ENCODE results near the gene CCDC63. TPM values are rescaled to one million over a fixed set of nuclear protein-coding genes. Genes with fewer than 3 reads are reported as not detected.

CCDC63 gene
- total and polyA plus RNA-seq, 2 donors (not counting 1 experiment from before 2014, with no cell fraction given) = not detected

- no peak overlapping the region for H3K4me2 ChIP-seq (ENCODE audit: extremely low read depth, insufficient read depth, low read length)
- H3K9me3 ChIP-seq (ENCODE audit: control insufficient read depth, insufficient read depth, low read depth, low read length) = no peaks in the 10 kb centered on the region
- H4K20me1 ChIP-seq (ENCODE audit: control insufficient read depth, extremely low read depth, insufficient read depth, low read length) = no peaks in the 10 kb centered on the region
- DNase-seq (ENCODE audit: low read depth in 2 of 2) = no peak
- no peaks in the 10 kb centered on the region for H3K4me1 ChIP-seq (ENCODE audit: control insufficient read depth, extremely low read depth, insufficient read depth, low read length)
- no peaks in the 10 kb centered on the region for H3K36me3 ChIP-seq (ENCODE audit: control insufficient read depth, insufficient read depth, low read length)
- H3K79me2 ChIP-seq (ENCODE audit: control insufficient read depth, insufficient read depth, low read length) = no peaks in the 10 kb centered on the region
- H3K27ac ChIP-seq (ENCODE audit: insufficient read depth, low read length) = no peak overlapping the region
- H3K27me3 ChIP-seq (ENCODE audit: control insufficient read depth, insufficient read depth, low read length) = no peaks in the 10 kb centered on the region
- H3K4me3 ChIP-seq (replicated peaks in 1 of 4; ENCODE audit: control extremely low read depth in 1 of 4, insufficient read depth in 1 of 4, low read depth in 3 of 4, low read length in 4 of 4) = no peak overlapping the region
- H2AFZ ChIP-seq (ENCODE audit: low read length) = no peak overlapping the region
- no peak for TF ChIP-seq EZH2 (IDR thresholded peaks at IDR 0.05; ENCODE audit: low read length, missing control alignments)
- TF ChIP-seq, protein P1, sequence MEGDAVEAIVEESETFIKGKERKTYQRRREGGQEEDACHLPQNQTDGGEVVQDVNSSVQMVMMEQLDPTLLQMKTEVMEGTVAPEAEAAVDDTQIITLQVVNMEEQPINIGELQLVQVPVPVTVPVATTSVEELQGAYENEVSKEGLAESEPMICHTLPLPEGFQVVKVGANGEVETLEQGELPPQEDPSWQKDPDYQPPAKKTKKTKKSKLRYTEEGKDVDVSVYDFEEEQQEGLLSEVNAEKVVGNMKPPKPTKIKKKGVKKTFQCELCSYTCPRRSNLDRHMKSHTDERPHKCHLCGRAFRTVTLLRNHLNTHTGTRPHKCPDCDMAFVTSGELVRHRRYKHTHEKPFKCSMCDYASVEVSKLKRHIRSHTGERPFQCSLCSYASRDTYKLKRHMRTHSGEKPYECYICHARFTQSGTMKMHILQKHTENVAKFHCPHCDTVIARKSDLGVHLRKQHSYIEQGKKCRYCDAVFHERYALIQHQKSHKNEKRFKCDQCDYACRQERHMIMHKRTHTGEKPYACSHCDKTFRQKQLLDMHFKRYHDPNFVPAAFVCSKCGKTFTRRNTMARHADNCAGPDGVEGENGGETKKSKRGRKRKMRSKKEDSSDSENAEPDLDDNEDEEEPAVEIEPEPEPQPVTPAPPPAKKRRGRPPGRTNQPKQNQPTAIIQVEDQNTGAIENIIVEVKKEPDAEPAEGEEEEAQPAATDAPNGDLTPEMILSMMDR (conservative IDR thresholded peaks at IDR 0.05 in 1 of 2, IDR thresholded peaks at IDR 0.05 in 1 of 2; ENCODE audit: low read depth in 1 of 2, low read length in 2 of 2) = no peak
- no peak overlapping the region for H3K9ac ChIP-seq (ENCODE audit: insufficient read depth, low read length)
These were observed 42.4 kb upstream of the CCDC63 start for GRCh38 chr12:110804406-110804805.

GRCh38 chr12:110807640-110808039, 39.1 kb upstream of the CCDC63 start:
- no peak overlapping the region for H3K9ac ChIP-seq (ENCODE audit: insufficient read depth, low read length)
- H3K27me3 ChIP-seq (ENCODE audit: control insufficient read depth, insufficient read depth, low read length) = no peaks in the 10 kb centered on the region
- H3K36me3 ChIP-seq (ENCODE audit: control insufficient read depth, insufficient read depth, low read length) = no peaks in the 10 kb centered on the region
- H4K20me1 ChIP-seq (ENCODE audit: control insufficient read depth, extremely low read depth, insufficient read depth, low read length) = no peaks in the 10 kb centered on the region
- no peaks in the 10 kb centered on the region for H3K9me3 ChIP-seq (ENCODE audit: control insufficient read depth, insufficient read depth, low read depth, low read length)
- H3K4me1 ChIP-seq (ENCODE audit: control insufficient read depth, extremely low read depth, insufficient read depth, low read length) = no peaks in the 10 kb centered on the region
- no peak overlapping the region for H3K27ac ChIP-seq (ENCODE audit: insufficient read depth, low read length)
- H3K4me2 ChIP-seq (ENCODE audit: extremely low read depth, insufficient read depth, low read length) = no peak overlapping the region
- H3K79me2 ChIP-seq (ENCODE audit: control insufficient read depth, insufficient read depth, low read length) = no peaks in the 10 kb centered on the region
- TF ChIP-seq, protein P1 (conservative IDR thresholded peaks at IDR 0.05 in 1 of 2, IDR thresholded peaks at IDR 0.05 in 1 of 2; ENCODE audit: low read depth in 1 of 2, low read length in 2 of 2) = no peak
- TF ChIP-seq EZH2 (IDR thresholded peaks at IDR 0.05; ENCODE audit: low read length, missing control alignments) = no peak
- H2AFZ ChIP-seq (ENCODE audit: low read length) = no peak overlapping the region
- no peak overlapping the region for H3K4me3 ChIP-seq (replicated peaks in 1 of 4; ENCODE audit: control extremely low read depth in 1 of 4, insufficient read depth in 1 of 4, low read depth in 3 of 4, low read length in 4 of 4)
- DNase-seq (ENCODE audit: low read depth in 2 of 2) = no peak

DNA sequence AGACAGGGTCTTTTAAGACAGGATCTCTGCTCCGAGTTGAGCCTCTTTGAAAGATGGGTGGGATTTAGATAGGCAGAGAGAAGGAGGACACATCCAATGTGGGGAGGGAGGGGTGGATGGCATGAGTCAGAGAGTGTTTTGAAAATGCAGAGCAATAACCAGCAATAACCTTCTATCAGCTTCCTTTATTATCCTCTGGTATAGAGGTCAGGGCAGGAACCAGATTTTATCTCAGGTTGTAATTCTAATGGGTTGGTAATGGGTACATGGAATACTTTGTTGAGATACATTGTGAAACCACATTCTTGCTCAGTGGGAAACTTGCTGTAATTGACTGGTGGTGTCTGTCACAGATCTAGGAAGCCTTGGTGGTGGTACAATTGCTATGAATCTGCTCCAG, 37.6 kb upstream of the CCDC63 start:
- no peaks in the 10 kb centered on the region for H3K4me1 ChIP-seq (ENCODE audit: control insufficient read depth, extremely low read depth, insufficient read depth, low read length)
- H3K27ac ChIP-seq (ENCODE audit: insufficient read depth, low read length) = no peak overlapping the region
- H3K36me3 ChIP-seq (ENCODE audit: control insufficient read depth, insufficient read depth, low read length) = no peaks in the 10 kb centered on the region
- H2AFZ ChIP-seq (ENCODE audit: low read length) = no peak overlapping the region
- H3K79me2 ChIP-seq (ENCODE audit: control insufficient read depth, insufficient read depth, low read length) = no peaks in the 10 kb centered on the region
- no peak overlapping the region for H3K4me2 ChIP-seq (ENCODE audit: extremely low read depth, insufficient read depth, low read length)
- no peaks in the 10 kb centered on the region for H3K27me3 ChIP-seq (ENCODE audit: control insufficient read depth, insufficient read depth, low read length)
- TF ChIP-seq, protein P1 (conservative IDR thresholded peaks at IDR 0.05 in 1 of 2, IDR thresholded peaks at IDR 0.05 in 1 of 2; ENCODE audit: low read depth in 1 of 2, low read length in 2 of 2) = no peak
- TF ChIP-seq EZH2 (IDR thresholded peaks at IDR 0.05; ENCODE audit: low read length, missing control alignments) = no peak
- H3K4me3 ChIP-seq (replicated peaks in 1 of 4; ENCODE audit: control extremely low read depth in 1 of 4, insufficient read depth in 1 of 4, low read depth in 3 of 4, low read length in 4 of 4) = no peak overlapping the region
- no peak overlapping the region for H3K9ac ChIP-seq (ENCODE audit: insufficient read depth, low read length)
- no peaks in the 10 kb centered on the region for H3K9me3 ChIP-seq (ENCODE audit: control insufficient read depth, insufficient read depth, low read depth, low read length)
- no peak for DNase-seq (ENCODE audit: low read depth in 2 of 2)
- H4K20me1 ChIP-seq (ENCODE audit: control insufficient read depth, extremely low read depth, insufficient read depth, low read length) = no peaks in the 10 kb centered on the region

All from fibroblast of lung (primary cell).